Brain pericyte (primary cell): ENCODE results near the gene ACVR1.

Source experiments
- DNase-seq: peaks from one replicate; pipeline ENCODE4 v3.0.0-alpha.2; 2012; ENCODE audit warnings: low read depth, low spot score

ACVR1 gene

GRCh38 chr2:157856187-157856515 is 20.0 kb downstream of the ACVR1 start:
- DNase-seq = no peak

- DNase-seq = no peak
Measured at GRCh38 chr2:157853820-157854219, 22.3 kb downstream of the ACVR1 start.

GRCh38 chr2:157853211-157853610 is 22.9 kb downstream of the ACVR1 start:
- DNase-seq = no peak

GRCh38 chr2:157849591-157849990 is 26.5 kb downstream of the ACVR1 start:
- no peak for DNase-seq

GRCh38 chr2:157848213-157848612 is 27.9 kb downstream of the ACVR1 start:
- DNase-seq = no peak

- no peak for DNase-seq
Measured at GRCh38 chr2:157845081-157845480, 31.0 kb downstream of the ACVR1 start.

- no peak for DNase-seq
Measured at GRCh38 chr2:157843935-157844334, 32.2 kb downstream of the ACVR1 start.

- DNase-seq = no peak
Measured at GRCh38 chr2:157843081-157843480, 33.0 kb downstream of the ACVR1 start.

- DNase-seq = no peak
Measured at GRCh38 chr2:157842106-157842879, 33.8 kb downstream of the ACVR1 start.

GRCh38 chr2:157841485-157841884 is 34.6 kb downstream of the ACVR1 start:
- DNase-seq = no peak

GRCh38 chr2:157840568-157841156 is 35.5 kb downstream of the ACVR1 start:
- DNase-seq = no peak

GRCh38 chr2:157839822-157840221 is 36.3 kb downstream of the ACVR1 start:
- DNase-seq = no peak

- peak; percentile 67 for DNase-seq
Measured at GRCh38 chr2:157839162-157839801, 36.8 kb downstream of the ACVR1 start.

GRCh38 chr2:157838442-157839161 is 37.5 kb downstream of the ACVR1 start:
- peak; percentile 69 for DNase-seq

GRCh38 chr2:157837851-157838441 is 38.2 kb downstream of the ACVR1 start:
- no peak for DNase-seq

GRCh38 chr2:157836531-157836930 is 39.6 kb downstream of the ACVR1 start:
- no peak for DNase-seq

GRCh38 chr2:157835425-157835824 is 40.7 kb downstream of the ACVR1 start:
- no peak for DNase-seq

- no peak for DNase-seq
Measured at GRCh38 chr2:157835006-157835405, 41.1 kb downstream of the ACVR1 start.

- DNase-seq = no peak
Measured at GRCh38 chr2:157833721-157834120, 42.4 kb downstream of the ACVR1 start.

- DNase-seq = no peak
Measured at GRCh38 chr2:157831573-157832315, 44.4 kb downstream of the ACVR1 start.
